Cerebellar cortex (tissue), 1 donor: ENCODE data around the gene ECM2.
A peak's percentile ranks its signal among the peaks of the same experiment; 100 is the strongest.

Experiments used
- DNase-seq: peaks from one replicate; pipeline ENCODE4 v3.0.0-alpha.2; 2015; ENCODE audit warnings: low spot score

The ECM2 gene

DNA sequence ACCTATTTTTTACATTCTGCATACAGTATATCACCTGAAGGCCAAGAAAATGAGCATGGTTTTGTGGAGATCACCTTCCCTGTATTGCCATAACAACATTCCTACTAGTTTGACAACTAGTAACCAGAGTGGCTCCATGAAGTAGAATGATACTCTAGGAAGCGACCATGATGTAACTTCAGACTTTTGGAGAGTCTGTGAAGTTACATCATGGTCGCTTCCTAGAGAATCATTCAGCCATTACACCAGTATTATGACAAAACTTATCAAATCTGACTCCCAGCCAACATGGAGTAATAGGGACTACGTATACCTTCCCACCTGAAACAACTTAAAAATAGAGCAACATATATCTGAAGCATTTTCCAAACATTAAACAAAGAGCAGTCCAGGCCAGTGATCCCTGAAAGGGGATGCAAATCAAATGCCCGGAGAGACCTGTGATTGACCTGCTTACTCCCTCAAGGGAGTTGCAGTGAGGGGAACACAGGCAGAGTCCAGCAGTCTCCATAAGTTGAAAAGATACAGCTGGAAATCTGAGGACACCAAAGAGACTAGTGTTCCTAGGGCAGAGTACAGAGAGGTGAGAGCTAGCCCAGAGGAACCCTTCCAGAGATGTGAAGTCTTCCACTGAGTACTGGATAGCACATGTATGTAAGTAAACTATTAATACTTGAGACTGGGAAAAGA lies 7.8 kb downstream of the ECM2 start:
- DNase-seq = no peak

DNA sequence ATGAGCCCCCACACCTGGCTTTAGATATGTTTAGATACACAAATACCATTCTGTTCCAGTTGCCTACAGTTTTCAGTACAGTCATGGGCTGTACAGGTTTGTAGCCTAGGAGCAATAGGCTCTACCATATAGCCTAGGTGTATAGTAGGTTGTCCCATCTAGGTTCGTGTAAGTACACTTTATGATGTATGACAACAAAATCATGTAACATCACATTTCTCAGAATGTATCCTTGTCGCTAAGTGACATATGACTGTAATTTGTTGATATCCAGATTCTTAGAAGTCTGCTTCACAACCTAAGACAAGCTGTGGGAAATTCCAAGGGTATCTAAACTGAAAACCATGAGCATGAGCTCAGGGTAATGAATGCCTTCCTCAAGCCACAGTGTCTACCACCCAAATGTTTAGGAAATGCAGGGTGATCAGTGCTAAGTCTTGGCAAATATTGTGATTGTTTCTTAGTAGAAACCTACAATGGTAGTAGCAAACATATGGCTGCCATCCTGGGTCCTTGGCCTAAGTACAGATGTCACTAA lies 8.4 kb downstream of the ECM2 start:
- no peak for DNase-seq

DNA sequence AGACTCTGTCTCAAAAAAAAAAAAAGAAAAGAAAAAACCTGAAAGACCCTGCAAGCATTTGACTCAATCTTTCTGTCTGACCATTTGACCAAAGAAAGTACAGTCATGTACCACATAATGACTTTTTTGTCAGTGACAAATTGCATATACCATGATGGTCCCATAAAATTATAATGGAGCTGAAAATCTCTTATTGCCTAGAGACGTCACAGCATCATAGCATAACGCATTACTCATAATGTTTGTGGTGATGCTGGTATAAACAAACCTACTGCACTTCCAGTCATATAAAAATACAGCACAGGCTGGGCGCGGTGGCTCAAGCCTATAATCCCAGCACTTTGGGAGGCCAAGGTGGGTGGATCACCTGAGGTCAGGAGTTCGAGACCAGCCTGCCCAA lies 10.5 kb downstream of the ECM2 start:
- no peak for DNase-seq

DNA sequence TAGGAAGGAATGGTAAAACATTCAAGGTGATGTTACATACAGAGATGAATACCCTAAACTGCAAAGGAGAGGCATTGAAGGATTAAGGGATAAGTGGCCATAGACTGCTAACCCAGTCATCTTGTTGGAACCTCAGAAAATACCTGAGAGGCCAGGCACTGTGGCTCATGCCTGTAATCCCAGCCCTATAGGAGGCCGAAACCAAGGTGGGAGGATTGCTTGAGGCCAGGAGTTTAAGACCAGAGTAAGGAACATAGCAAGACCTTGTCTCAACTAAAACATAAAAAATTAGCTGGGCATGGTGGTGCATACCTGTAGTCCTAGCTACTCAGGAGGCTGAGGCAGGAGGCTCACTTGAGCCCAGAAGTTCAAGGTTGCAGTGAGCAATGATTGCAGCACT lies 10.9 kb downstream of the ECM2 start:
- no peak for DNase-seq

DNA sequence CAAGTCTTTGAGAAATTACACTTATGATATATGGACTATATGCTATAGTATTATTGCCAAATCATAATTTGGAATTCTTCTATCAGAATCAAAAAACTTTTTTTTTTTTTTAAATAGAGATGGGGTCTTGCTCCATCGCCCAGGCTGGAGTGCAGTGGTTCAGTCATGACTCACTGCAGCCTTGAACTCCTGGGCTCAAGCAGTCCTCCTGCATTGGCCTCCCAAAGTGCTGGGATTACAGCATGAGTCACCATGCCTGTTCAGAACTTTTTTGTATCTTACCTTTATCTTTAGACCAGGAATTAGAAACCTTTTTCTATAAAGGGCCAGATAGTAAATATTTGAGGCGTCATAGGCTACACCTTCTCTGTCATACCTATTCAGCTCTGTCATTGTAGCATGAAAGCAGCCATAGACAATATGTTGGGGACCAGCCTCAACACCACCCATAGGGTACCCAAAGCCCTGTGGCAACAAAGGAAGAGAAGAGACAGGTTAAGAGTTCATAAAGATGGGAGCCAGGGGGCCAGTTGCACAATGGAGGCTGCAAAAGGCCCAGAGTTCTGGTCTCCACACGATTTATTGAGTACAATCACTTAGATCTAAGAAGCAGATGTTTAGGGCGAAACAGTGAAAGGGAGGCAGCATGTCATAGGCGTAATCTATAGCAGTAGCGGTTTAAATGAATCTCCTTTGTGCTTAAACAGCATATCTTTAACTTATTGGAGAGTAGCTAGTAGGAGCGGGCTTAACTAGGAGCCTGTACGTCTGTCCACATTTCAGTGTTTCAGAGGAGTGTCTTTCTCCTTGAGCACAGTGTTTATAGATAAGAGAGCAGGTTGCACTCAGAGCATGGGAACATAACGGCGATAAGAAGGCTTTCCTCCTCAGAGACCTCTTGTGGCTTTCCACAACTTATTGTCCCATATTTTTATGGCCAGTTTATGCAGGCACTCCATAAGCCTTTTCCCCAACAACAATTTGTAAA lies 12.5 kb downstream of the ECM2 start:
- DNase-seq = no peak

DNA sequence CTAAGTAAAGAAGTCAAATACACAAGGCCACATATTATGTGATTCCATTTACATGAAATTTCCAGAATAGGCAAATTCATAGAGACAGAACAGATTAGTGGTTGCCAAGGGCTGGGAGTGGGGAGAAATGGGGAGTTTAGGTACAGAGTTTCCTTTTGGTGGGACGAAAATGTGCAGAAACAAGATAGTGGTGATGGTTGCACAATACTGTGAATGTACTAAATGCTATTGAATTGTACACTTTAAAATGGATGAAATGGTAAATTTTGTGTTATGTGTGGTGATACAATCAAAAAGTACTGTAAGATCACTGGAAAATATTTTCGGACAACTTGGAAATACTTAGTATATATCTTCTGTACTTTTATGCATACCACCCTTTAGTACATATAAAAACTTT lies 15.0 kb downstream of the ECM2 start:
- no peak for DNase-seq

DNA sequence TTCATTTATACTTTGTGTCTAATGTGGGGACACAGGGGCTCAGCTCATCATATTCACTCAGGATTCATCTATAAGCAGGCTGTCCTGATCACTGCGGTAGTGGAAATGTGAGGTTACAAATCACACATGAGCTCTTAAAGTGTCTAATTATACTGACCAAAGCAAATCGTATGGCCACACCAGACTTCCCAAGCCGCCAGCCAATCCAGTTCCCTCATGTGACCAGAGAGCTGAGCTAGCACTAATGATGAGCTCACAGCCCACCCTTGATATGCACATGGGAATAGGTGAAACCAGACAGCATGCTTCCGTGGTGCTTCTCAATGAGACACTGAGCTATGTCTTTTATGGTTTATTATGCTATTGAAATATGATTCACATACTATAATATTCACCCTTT lies 17.6 kb downstream of the ECM2 start:
- no peak for DNase-seq

DNA sequence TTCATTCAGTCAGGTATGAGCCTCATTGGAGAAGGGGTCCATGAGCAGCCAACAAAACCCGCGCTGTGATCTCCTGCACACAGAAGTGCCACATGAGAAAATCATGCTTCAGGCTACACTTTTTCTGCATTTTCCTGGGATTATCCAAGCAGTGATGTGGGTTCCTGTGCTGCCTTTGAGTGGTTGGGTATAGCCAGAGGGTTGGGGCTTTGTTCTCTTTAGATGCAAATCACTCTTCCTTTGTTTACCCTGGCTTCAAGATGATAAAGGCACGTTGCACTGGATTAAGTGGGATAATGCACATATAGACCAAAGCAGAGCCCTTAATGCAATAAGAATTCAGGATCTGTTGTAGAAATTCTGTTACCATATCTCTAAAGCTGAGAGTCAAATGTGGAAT lies 18.7 kb downstream of the ECM2 start:
- no peak for DNase-seq

DNA sequence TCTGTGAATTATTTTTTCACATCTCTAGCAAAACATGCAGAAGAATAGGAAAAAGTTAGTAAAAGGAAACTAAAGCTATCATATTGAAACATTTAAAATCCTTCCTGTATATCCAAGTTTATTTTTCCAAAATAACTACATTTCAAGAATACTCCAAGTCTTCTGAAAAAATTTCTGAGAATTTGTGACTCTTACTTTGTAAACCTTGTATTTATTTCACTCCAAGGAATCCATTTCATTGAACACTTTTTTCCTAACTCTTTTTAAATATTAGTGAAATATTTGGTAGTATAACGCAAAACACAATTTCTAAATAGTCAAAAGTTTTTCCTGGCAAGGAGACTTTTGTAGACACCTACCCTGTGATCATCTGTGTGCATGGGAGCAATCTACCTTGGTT lies 19.3 kb downstream of the ECM2 start:
- DNase-seq = no peak

DNA sequence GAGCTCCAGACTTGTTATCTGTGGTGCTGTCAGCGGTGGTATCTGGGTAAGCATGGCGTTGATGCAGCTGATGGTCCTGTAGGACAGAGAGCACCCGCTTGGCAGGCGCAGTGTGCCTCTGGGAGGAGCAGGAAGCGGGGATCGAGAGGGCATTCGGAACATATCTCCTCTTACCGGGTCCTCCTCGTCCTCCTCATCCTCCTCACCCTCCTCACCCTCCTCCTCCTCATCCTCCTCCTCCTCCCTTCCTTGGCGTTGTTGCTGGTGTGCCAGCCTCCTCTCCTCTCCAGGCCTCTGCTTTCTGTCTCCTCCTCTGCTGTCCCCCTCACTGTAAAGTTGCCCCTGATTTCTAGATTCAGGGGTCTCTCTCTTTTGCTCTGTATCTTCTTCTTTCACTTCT lies 21.2 kb downstream of the ECM2 start:
- no peak for DNase-seq

DNA sequence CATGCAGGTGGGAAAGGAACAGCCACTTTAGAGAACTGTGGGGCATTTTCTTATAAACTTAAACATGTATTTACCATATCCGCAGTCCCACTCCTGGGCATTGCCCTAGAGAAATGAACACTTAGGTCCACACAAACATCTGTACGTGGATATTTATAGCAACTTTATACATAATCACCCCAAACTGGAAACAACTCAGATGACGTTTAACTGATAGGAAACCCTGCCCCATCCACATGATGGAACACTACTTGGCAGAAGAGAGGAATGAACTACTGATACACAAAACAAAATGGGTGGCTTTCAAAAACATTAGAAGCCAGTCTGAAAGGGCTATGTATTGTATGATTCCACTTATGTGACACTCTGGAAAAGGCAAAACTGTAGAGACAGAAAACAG lies 22.4 kb downstream of the ECM2 start:
- no peak for DNase-seq

DNA sequence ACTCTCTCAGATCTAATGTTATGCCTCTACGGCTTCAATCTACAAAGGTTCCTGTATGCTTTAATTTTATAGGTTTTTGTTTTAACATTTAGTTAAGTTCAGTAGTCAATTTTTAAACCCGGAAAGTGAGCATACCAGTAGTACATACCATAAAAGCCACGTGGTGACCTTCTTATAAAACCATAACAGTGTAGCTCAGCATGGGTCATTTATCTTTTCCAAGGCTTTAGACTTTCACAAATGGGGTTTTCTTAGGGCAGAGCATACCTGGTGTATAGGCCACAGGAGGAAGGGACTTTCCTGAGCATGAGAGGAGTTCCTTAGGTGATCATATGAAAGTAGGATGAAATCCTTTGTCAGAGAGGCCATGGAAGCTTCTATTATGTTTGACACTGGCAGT lies 23.2 kb downstream of the ECM2 start:
- DNase-seq = no peak

DNA sequence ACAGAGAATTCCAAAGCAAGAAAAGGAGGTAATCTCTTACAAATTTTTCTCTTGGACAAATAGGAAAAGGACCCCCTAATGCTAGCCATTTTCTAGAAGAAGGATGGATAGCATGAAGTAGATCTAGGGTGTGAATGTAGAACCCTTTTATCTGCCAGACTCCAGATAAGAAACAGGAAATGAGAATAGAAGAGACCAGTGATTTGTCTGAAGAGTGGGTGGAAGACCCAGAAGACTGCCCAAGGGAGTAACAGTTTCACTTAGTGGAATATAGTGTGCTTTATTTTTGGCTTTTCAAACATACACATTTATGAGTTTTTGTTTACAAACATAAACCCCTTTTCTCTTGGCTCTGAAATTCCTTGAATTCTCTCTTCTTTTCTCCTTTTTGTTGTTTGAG lies 25.0 kb downstream of the ECM2 start:
- no peak for DNase-seq

DNA sequence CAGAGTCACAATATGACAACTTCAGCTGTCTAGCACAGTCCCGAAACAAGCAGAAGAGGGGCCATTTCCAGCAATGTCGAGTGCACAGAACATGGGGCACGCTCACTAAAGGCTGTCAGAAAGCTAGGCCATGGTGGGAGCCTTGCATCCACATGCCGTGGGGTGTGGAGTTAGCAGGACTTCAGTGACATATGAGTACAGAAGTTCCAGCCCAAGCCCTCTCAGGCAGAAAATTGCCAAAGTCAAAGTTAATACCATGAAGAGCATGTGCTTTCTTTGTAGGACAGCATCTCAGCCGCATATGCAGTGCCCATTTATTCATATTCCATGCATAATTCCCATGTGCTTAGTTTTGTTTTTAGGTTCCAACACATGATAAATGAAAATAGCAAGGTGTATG lies 26.7 kb downstream of the ECM2 start:
- no peak for DNase-seq

DNA sequence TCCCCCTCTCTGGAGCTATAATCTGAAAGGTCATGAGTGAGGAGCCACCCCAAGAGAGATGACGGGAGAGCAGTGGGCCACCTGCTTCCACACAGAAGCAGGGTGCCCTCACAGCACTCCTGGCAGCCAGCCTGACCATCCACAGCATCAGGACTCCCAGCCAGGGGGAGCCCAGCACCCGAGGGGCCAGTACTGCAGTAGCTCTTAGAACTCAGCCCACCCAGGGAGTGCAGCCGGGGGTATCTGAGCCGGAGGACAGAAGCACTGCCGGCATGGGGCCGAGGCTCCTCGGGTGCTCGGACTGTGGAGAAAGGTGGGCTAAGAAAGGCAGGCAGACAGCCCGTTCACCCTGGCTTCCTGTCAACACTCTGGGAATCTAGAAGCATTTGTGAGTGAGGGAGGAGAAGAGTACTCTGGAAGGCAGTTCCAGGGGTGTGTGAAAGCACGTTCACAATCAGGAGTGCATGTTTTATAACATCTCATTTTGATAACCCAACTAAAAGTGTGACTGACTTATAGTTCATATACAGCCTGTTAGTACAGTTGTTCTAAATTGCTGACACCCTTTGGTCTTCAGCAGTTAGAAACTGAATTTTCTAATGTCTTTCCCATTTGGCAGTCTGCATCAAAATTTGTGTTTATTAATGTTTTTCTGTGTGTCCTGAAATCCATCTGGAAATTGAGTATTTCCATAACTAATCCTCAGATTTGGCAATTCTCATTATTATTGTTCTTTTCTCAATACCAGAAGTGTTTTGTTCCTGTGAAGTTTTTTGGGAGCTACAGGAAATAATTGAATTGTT lies 27.6 kb downstream of the ECM2 start:
- DNase-seq = no peak

DNA sequence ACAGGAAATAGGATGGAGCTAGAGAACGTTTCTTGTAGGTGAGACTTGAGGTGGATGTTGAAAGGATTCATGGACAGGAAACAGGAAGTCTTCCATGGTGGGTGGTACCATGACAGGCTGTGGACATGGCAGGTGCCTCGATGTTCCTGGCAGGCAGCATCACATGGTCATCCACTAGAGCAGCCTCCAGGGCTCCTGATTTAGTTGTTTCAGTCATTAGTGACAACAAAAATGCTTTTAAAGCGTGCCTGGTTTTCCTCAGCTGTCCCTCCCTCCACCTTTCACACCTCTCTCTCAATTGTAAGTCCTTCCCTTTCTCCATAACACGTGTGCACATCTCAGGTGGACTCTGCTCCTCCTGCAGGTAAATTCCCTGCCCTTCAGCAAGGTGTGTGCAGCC lies 28.3 kb downstream of the ECM2 start:
- DNase-seq = no peak

DNA sequence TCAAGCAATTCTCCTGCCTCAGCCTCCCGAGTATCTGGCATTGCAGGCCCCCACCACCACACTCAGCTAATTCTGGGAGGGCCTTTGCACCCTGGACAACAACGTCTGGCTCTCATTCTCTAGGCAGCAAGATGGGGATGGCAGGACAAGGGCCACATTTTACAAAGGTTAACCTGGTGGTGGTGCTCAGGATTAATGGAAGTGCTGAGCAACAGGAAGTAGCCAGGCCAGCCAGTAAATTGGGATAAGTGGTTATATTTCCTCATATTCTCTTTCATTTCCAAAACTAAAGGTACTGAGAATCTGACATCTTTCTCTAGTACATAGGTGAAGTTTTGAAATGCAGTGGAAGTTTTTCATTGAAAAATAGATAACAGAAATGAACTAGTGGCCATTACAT lies 28.8 kb downstream of the ECM2 start:
- no peak for DNase-seq

DNA sequence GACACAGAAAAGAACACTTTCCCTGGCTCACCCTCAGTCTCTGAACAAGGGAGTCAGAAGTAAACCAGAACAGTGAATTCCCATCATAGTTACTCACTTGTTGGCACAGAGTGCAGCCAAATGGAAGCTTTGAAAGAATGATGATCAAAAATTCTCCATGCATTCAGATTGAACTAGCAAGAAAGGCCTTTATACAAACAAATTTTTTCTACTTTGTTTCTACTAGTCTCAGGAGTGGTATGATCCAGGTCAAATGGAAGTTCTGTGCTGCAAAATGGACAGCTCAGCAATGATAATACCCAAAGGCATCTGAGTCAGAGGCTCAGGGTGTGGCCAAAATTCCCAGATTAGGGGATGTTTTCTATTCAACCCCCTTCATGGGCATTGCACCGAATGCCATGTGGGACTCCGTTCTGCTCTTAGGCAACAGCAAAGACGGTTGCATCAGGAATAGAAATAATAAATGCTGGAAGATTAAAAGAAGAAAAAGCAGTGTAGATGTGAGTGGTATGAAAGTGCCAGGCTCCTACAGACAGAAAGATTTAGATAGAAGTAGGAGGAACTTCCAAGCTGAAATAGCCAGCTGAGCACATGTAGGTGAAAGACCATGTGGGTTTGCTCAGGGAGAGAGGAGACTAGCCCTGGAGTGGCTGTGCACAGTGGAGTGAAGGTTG lies 29.5 kb downstream of the ECM2 start:
- no peak for DNase-seq

DNA sequence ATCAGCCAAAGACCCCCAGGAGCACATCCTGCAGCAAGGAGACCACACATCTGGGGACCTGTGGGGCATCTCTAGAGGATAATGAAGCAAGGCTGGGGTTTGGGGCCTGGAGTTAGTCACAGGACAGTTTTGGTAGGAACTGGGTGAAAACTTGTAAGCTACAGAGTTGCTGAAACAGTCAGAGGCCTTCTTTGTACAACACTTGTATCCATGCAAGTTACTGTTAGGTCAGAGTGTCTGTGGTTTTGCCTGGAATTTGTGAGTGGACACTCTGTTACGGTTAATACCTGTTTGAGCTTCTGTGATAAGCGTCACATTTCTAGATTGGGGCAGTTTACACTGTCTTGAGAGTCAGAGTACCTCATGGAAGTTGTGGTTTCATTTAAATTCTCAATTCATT lies 30.9 kb downstream of the ECM2 start:
- no peak for DNase-seq

DNA sequence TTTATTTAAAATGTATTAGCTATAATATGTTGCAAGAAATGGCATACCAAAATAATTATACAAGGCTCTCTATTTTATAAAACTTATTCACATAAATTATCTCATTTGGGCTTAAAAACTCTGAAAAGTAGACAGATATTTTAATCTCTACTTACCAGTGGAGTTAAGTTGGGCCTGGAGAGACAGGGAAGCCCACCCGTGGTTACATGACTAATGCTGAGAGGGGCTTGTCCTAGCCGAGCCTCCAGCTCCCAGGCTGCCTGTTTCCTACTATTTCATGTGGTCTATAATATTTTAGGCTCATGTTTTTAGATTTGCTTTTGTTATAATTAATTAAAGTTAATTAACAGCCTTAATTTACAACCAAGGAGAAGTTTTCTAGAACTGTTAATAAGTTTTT lies 32.6 kb downstream of the ECM2 start:
- DNase-seq = no peak

DNA sequence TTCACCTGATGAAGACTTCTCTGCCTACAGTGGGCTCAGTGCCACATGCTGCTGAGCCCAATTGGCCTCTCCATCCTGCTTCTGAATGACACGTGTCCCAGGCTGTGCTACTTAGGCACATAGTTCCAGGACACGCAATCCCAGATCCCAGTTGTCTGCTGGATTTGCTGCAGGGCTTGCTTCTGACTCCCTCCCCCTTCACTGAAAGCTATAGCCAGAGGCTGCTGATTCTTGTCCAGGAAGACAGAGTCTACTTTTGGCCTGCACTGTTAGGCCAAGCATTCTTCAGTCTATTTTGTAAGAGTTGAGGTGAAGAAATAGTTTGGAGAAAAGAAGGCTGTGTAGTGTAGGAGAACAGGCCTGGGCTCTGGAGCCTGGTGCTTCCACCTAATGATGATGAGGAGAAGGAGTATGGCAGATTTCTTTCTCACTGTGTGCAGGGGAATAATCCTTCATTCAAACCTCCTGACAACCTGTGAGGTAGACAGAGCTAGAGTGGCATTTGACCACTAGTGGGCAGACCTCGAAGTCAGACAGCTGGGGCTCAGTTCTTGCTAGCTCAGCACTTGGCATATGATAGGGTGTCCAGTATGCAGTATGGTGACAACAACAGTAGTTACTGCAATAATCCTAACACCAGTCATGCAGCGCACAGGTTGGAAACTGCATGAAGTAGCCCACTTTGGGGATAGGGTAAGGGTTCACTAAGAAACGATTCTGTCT lies 34.0 kb downstream of the ECM2 start:
- peak; percentile 27 for DNase-seq
